ENCODE data around the gene STPG4.

STPG4 gene

GRCh38 chr2:47038656-47039488 is 116.2 kb downstream of the STPG4 start:
- in situ Hi-C loops (cut with HindIII; ENCODE audit: low sequenced_read_pairs): no loop called here

- in situ Hi-C loops (cut with HindIII; ENCODE audit: low sequenced_read_pairs): no loop called here
Observed at GRCh38 chr2:47037678-47038077, 117.4 kb downstream of the STPG4 start.
